ENCODE data around the gene INO80C. TPM values are rescaled to one million over a fixed set of nuclear protein-coding genes. Genes with fewer than 3 reads are reported as not detected.

The INO80C gene
- total RNA-seq, 1 donor from 2014 or later: 31.6 TPM

- H3K27ac Mint-ChIP-seq: no peak overlapping the region
- H3K4me3 Mint-ChIP-seq (ENCODE audit: low read depth): no peak overlapping the region
- DNase-seq (ENCODE audit: low spot score, unreplicated experiment): no peak
These were observed 9.9 kb upstream of the INO80C start for GRCh38 chr18:35507623-35508022.

GRCh38 chr18:35507192-35507591 is 9.4 kb upstream of the INO80C start:
- Mint-ChIP-seq H3K9me3 (ENCODE audit: low read depth) (no peaks in the 10 kb centered on the region), H3K36me3 (ENCODE audit: insufficient read depth) (no peaks in the 10 kb centered on the region), H3K4me3 (ENCODE audit: low read depth) (no peak overlapping the region), H3K27me3 (peaks cover 15% of the 10 kb centered on the region), H3K27ac (no peak overlapping the region), H3K4me1 (ENCODE audit: low read depth) (no peaks in the 10 kb centered on the region)
- TF ChIP-seq, protein P1, sequence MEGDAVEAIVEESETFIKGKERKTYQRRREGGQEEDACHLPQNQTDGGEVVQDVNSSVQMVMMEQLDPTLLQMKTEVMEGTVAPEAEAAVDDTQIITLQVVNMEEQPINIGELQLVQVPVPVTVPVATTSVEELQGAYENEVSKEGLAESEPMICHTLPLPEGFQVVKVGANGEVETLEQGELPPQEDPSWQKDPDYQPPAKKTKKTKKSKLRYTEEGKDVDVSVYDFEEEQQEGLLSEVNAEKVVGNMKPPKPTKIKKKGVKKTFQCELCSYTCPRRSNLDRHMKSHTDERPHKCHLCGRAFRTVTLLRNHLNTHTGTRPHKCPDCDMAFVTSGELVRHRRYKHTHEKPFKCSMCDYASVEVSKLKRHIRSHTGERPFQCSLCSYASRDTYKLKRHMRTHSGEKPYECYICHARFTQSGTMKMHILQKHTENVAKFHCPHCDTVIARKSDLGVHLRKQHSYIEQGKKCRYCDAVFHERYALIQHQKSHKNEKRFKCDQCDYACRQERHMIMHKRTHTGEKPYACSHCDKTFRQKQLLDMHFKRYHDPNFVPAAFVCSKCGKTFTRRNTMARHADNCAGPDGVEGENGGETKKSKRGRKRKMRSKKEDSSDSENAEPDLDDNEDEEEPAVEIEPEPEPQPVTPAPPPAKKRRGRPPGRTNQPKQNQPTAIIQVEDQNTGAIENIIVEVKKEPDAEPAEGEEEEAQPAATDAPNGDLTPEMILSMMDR (IDR thresholded peaks at IDR 0.05; ENCODE audit: unreplicated experiment): no peak
- DNase-seq (ENCODE audit: low spot score, unreplicated experiment): no peak

More at GRCh38 chr18:35507623-35508022, 9.9 kb upstream of the INO80C start:
- Mint-ChIP-seq H3K9me3 (ENCODE audit: low read depth) (no peaks in the 10 kb centered on the region), H3K27me3 (peaks cover 10% of the 10 kb centered on the region), H3K36me3 (ENCODE audit: insufficient read depth) (no peaks in the 10 kb centered on the region), H3K4me1 (ENCODE audit: low read depth) (no peaks in the 10 kb centered on the region)
- TF ChIP-seq, protein P1 (IDR thresholded peaks at IDR 0.05; ENCODE audit: unreplicated experiment): no peak

DNA sequence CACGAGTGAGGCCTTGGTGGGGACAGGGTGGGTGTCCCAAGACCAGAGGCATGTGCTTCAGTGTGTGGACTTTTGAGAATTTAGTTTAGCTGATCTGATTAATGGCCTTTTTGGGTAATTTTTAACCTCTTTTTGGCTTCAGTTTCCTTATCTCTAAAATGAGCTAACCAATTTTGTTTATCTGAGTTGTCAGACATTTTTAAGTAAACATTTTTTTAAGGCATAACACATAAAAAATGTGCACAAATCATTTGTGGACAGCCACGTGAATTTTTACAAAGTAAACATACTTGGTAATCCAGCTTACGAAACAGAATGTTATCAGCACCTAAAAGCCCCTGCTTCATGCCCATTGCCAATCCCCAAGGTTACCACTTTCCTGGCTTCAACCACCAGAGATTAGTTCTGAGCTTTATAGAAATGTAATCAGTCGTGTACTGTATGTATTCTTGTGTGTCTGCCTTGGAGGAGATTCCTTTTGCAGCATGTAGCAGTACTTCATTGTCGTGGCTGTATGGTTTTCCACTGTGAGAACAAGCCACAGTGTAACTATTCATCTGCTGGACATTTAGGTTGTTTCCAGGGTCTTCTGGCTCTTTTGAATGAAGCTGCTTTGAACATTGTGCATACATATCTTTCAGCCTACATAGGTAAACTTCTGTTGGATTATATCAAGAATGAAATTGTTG is 8.4 kb upstream of the INO80C start:
- peaks cover 1% of the 10 kb centered on the region for H3K4me1 Mint-ChIP-seq (ENCODE audit: low read depth)
- TF ChIP-seq, protein P1 (IDR thresholded peaks at IDR 0.05; ENCODE audit: unreplicated experiment): no peak
- H3K36me3 Mint-ChIP-seq (ENCODE audit: insufficient read depth): no peaks in the 10 kb centered on the region
- peaks cover 20% of the 10 kb centered on the region for H3K27me3 Mint-ChIP-seq
- H3K9me3 Mint-ChIP-seq (ENCODE audit: low read depth): no peaks in the 10 kb centered on the region
- DNase-seq (ENCODE audit: low spot score, unreplicated experiment): no peak
- peak overlapping the region; percentile 42 for H3K27ac Mint-ChIP-seq
- no peak overlapping the region for H3K4me3 Mint-ChIP-seq (ENCODE audit: low read depth)

- no peak for DNase-seq (ENCODE audit: low spot score, unreplicated experiment)
- H3K27ac Mint-ChIP-seq: no peak overlapping the region
- H3K27me3 Mint-ChIP-seq: peaks cover 19% of the 10 kb centered on the region
- peaks cover 1% of the 10 kb centered on the region for H3K4me1 Mint-ChIP-seq (ENCODE audit: low read depth)
- H3K36me3 Mint-ChIP-seq (ENCODE audit: insufficient read depth): no peaks in the 10 kb centered on the region
- TF ChIP-seq, protein P1 (IDR thresholded peaks at IDR 0.05; ENCODE audit: unreplicated experiment): no peak
- no peak overlapping the region for H3K4me3 Mint-ChIP-seq (ENCODE audit: low read depth)
- H3K9me3 Mint-ChIP-seq (ENCODE audit: low read depth): no peaks in the 10 kb centered on the region
These were observed 7.2 kb upstream of the INO80C start for GRCh38 chr18:35504996-35505395.

DNA sequence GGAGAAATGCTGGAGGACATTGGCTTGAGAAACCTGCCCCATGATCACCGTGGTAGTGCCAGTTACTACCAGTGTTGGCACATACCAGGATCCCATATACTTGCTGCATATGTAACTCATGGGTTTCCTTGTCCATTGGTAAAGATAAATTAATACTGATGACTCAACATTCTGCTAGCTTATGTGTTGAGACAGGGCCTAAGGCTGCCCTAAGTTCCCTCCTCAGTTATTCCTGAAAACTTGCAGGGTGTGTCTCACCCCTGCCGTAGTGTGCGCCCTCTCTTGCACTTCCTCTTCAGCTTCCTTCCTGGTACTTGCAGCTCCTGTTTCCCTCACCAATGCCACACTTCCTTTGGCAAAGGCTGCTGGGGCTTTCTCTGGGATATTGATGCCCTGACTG is 4.3 kb upstream of the INO80C start:
- TF ChIP-seq, protein P1 (IDR thresholded peaks at IDR 0.05; ENCODE audit: unreplicated experiment): no peak
- Mint-ChIP-seq H3K27me3 (peaks cover 18% of the 10 kb centered on the region), H3K27ac (no peak overlapping the region), H3K4me3 (ENCODE audit: low read depth) (no peak overlapping the region), H3K36me3 (ENCODE audit: insufficient read depth) (no peaks in the 10 kb centered on the region), H3K4me1 (ENCODE audit: low read depth) (peaks cover 2% of the 10 kb centered on the region), H3K9me3 (ENCODE audit: low read depth) (no peaks in the 10 kb centered on the region)
- DNase-seq (ENCODE audit: low spot score, unreplicated experiment): no peak

All from progenitor cell of endocrine pancreas (in vitro differentiated cells).